Kidney (tissue), 14 donors: ENCODE measurements around the gene MIS12. TPM values are rescaled to one million over a fixed set of nuclear protein-coding genes. Genes with fewer than 3 reads are reported as not detected.

Source experiments
- DNase-seq, 5 donors: peaks; one replicate each; pipeline ENCODE4 v3.0.0-alpha.2; 2013 to 2020
- FAIRE-seq: peaks from 2 replicates; lab custom pipeline; 2012; peaks lifted over from hg19 to GRCh38; lab: Jason Lieb, UNC
- H3K27ac ChIP-seq, 2 donors: one replicate each; pipeline ENCODE4 v1.7.0; 2013; ENCODE audit warnings: low read depth in 2 of 2, low read length in 2 of 2, inconsistent platforms in 1 of 2
- H3K27me3 ChIP-seq: one replicate; pipeline ENCODE4 v1.7.1; 2013; ENCODE audit warnings: low read length, inconsistent platforms; ENCODE audit not compliant: control insufficient read depth, insufficient read depth
- H3K36me3 ChIP-seq, 3 donors: one replicate each; pipeline versions ENCODE4 v1.7.0 to v1.7.1; 2013; ENCODE audit warnings: low read length in 3 of 3, control low read depth in 1 of 3, inconsistent platforms in 1 of 3; ENCODE audit not compliant: insufficient read depth in 3 of 3, control insufficient read depth in 2 of 3
- H3K4me1 ChIP-seq, 3 donors: one replicate each; pipeline versions ENCODE4 v1.7.0 to v1.7.1; 2013; ENCODE audit warnings: low read length in 3 of 3, inconsistent platforms in 1 of 3, low read depth in 1 of 3; ENCODE audit not compliant: control insufficient read depth in 2 of 3, insufficient read depth in 2 of 3
- H3K4me3 ChIP-seq, 3 donors: one replicate each; pipeline versions ENCODE4 v1.7.0 to v1.8.1; 2013; ENCODE audit warnings: low read length in 3 of 3, control low read depth in 1 of 3, inconsistent platforms in 1 of 3
- H3K9ac ChIP-seq, 3 donors: one replicate each; pipeline versions ENCODE4 v1.7.0 to v1.7.1; 2013; ENCODE audit warnings: low read length in 3 of 3, control low read depth in 1 of 3, inconsistent platforms in 1 of 3
- H3K9me3 ChIP-seq, 3 donors: one replicate each; pipeline versions ENCODE4 v1.7.0 to v1.7.1; 2013; ENCODE audit warnings: low read length in 3 of 3, control low read depth in 1 of 3, inconsistent platforms in 1 of 3; ENCODE audit not compliant: control insufficient read depth in 2 of 3, insufficient read depth in 1 of 3
- CTCF ChIP-seq: IDR thresholded peaks from 3 replicates; pipeline ENCODE4 v1.5.1; 2012; ENCODE audit warnings: mild to moderate bottlenecking, moderate library complexity, borderline replicate concordance; ENCODE audit not compliant: insufficient read depth; ENCODE audit errors: extremely low read depth
- intact Hi-C: fragments of 100-400 bp; cut with DNase I; formaldehyde crosslinking; loops from one replicate; pipeline ENCODE4 v1.11.1; 2022
- polyA plus RNA-seq: library from polyadenylated mRNA; stranded (reverse); fragments of 350-450 nt; fragmentation: Illumina TruSeq; extraction: RNeasy Lipid Tissue Mini Kit (QIAGEN cat#74804); gene quantifications from one replicate; pipeline ENCODE4 v1.2.3, GENCODE V29; 2014; ENCODE audit warnings: low read depth, low replicate concordance; ENCODE audit not compliant: insufficient read depth
- total RNA-seq: library from RNA; stranded (reverse); fragmentation: NEBNext Ultra II Directional; extraction: Animal tissue kit (Norgen Biotek cat#: 25700); gene quantifications from one replicate; pipeline ENCODE4 v1.2.1, GENCODE V29; 2021
- donor health status: control.
- donor health status: control.
- donor health status: control.
- donor health status: control.
- donor health status: control.
- donor health status: DM: yes; HTN: yes; CAD: no.
- donor health status: Normal renal cell carcinoma (clear cell type).

The MIS12 gene
- total and polyA plus RNA-seq, 2 donors from 2014 or later, result 9.6 to 17.4 TPM

DNA sequence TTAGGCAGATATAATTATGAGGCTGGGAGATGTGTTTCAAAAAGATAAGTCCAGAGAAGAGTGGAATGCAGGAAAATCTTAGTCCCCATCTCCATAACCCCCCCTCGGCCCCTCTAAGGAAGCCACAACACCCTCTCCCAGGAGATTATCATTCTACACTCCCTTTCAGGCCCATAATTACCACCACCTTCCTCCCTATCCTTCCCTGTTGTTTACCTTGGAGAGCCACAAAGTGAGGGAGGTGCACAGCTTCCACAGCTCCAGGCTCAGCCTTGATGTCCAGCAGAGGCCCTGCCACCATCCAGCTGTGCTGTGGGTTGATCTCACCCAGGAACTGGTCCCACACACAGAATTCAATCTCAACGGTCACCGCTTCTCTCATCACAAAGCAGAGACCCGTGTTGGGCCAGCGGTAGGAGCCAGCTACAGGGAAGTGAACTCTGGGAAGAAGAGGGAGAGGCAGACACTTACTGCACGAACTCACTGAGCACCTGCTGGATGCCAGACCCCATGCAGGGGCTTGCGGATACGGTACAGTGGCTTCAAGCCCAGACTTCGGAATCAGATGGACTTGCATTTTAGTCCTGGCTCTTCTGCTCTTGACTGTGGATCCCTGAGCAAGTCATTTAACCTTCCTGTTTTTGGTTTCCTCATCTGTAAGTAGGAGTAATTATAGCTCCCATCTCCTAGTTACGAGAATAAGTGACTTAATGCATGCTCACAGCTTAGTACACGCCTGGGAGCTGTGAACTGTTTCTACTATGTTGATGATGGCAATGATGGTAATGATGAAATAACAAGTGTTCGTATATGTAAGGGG lies 44.1 kb downstream of the MIS12 start:
- no peaks in the 10 kb centered on the region for H3K9me3 ChIP-seq
- H3K27me3 ChIP-seq, result no peaks in the 10 kb centered on the region
- intact Hi-C loops, result no loop called here
- TF ChIP-seq CTCF, result no peak
- H3K27ac ChIP-seq, result no peak overlapping the region
- no peak overlapping the region for H3K9ac ChIP-seq
- FAIRE-seq, result no peak
- no peaks in the 10 kb centered on the region for H3K36me3 ChIP-seq
- DNase-seq, result no peak
- H3K4me3 ChIP-seq, result no peak overlapping the region
- H3K4me1 ChIP-seq, result peaks cover 0 to 3% (median 0%) of the 10 kb centered on the region in 3 donors

- H3K27ac ChIP-seq, result no peak overlapping the region
- no peaks in the 10 kb centered on the region for H3K27me3 ChIP-seq
- H3K36me3 ChIP-seq, result no peaks in the 10 kb centered on the region
- FAIRE-seq, result no peak
- no peak overlapping the region for H3K4me3 ChIP-seq
- TF ChIP-seq CTCF, result no peak
- no peaks in the 10 kb centered on the region for H3K9me3 ChIP-seq
- H3K9ac ChIP-seq, result no peak overlapping the region
- intact Hi-C loops, result no loop called here
- peaks cover 0 to 3% (median 0%) of the 10 kb centered on the region in 3 donors for H3K4me1 ChIP-seq
- DNase-seq, result no peak
Observed at GRCh38 chr17:5531085-5531418, 44.7 kb downstream of the MIS12 start.

DNA sequence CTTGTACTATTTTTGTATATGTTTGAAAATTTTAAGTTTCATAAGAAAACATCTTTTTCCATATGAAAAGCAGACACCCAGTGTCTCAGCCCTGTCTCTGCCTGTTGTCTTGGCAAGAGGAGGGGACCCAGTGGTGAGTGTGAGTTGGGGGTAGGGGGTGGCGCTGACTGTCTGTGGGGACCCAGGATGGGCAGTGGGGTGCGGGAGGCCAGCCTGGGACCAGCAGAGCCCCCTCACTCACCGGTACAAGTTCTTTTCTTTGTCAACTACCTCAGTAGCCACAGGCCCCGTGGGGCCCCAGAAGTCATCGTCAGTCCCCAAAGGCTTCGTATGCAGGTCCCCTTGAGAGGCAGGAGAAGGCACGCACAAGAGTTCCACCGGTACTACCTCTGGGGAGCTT lies 46.2 kb downstream of the MIS12 start:
- Histone ChIP-seq H3K27ac (no peak overlapping the region), H3K36me3 (no peaks in the 10 kb centered on the region), H3K4me1 (peaks cover 0 to under 1% (median 0%) of the 10 kb centered on the region in 3 donors), H3K9ac (no peak overlapping the region), H3K4me3 (no peak overlapping the region), H3K27me3 (no peaks in the 10 kb centered on the region), H3K9me3 (no peaks in the 10 kb centered on the region)
- no peak for FAIRE-seq
- intact Hi-C loops, result no loop called here
- TF ChIP-seq CTCF, result no peak
- no peak for DNase-seq
